ENCODE data around the gene TTC12.

Gene TTC12

DNA sequence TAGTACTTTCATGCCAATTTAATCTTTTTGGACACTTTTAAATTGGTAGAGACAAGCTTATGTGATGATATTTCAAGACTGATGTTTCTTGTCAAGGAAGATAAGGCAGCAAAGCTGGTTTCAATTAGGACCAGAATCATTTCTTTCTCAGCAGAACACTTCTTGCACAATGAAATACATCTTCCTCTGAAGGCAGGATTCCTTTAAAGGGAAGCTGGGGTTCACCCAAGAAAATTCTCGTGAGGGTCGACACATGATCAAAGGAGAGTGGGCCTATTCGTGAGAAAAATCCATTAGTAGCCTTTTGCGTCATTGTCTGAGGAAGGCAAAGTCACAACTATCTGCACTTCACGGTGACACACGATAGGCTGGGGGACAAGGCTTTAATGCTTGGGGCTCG, 17.6 kb downstream of the TTC12 start:
- no peak for DNase-seq

DNA sequence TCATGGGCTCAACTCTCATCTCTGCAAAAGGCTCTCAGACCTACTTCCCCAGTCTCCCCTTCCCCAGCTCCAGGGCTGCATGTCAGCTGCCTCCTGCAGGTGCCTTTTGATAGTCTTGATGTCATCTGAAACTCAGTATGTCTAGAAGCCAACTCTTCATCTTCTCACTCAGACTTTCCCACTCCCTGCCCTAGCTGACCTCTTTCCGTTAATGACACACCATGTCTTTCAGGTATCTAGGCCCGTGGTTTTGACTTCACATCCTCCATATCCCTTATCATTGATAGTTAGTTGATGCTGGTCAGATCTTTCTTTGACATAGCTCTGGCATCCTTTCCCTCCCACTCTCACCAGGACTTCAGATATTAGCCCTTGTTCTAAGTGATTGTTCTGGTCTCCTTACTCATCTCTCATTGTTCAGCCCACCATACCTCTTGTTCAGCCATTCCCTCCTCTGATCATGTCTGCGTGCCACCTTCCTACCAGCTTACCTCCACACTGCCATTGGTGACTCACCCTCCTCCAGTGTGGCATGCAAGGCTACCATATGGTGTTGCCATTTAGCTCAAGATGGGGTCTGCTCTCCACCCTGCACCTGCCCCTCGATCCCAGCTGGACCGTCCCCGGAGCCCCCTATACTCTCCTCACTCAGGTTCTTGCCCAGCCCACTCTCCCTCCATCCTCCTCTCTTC, 18.4 kb downstream of the TTC12 start:
- no peak for DNase-seq

DNA sequence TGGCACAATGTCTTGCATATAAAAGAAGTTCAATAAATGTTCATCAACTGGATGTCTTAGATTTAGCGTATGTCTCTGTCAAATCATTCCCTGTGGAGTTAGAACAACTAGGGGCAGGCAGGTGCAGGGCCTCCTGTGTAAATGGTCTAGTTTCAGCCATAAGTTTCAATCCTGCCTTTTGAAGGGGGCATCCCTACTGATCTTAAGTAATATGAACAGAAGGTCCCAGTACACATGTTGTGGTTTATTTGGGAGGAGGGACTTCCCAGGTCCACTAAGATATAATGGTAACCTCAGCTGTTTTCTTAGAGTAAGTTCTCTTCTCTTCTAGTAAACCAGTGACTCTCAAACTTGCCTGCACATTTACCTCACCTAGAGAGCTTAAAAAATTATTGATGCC, 19.8 kb downstream of the TTC12 start:
- DNase-seq, result no peak

DNA sequence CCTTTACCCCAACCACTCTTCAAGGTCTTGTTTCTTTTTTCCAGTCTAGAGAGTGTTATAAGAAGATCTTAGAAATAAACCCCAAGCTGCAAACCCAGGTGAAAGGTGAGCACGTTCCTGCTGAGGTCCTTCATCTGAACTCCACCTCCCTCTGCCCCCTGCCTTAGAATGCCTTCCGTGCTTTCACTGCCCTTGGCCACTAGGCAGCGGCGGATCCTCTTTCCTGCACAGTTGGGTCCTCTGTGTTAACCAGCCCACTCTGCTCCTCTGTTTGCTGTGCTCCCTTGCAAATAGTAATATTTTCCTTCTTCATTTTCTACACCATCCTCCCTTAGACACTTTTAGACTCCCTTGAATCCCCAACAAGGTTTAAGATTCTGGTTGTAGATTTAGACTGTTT, 24.3 kb downstream of the TTC12 start:
- no peak for DNase-seq

DNA sequence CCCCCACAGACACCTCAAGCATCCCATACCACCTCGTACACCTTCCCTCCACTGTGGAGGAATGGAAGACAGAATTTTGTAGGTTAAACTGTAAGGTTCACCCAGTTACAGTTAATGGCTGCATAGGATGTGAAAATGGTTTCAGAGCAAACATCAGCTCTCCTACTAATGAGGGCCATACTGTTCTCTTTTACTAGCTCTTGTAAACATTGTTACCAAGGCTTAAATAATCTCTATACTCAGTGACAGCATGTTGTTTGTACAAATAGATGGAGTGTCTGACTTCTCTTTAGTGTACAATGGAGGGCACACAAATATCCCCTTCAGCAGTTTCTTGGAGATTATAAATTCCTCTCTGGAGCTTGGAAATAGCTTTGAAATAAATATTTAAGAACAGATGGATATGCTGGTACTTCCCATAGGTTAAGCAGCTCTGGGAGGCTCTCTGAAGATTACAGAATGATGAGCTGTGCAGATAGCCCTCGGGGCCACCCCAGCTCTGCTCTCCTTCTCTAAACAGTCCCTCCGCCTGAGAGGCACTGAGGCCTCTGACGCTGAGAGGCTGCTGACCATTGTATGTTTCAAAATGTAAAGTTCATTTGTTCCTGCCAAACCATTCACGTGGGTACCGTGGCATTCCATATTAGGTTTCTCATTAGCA, 25.7 kb downstream of the TTC12 start:
- DNase-seq, result no peak

DNA sequence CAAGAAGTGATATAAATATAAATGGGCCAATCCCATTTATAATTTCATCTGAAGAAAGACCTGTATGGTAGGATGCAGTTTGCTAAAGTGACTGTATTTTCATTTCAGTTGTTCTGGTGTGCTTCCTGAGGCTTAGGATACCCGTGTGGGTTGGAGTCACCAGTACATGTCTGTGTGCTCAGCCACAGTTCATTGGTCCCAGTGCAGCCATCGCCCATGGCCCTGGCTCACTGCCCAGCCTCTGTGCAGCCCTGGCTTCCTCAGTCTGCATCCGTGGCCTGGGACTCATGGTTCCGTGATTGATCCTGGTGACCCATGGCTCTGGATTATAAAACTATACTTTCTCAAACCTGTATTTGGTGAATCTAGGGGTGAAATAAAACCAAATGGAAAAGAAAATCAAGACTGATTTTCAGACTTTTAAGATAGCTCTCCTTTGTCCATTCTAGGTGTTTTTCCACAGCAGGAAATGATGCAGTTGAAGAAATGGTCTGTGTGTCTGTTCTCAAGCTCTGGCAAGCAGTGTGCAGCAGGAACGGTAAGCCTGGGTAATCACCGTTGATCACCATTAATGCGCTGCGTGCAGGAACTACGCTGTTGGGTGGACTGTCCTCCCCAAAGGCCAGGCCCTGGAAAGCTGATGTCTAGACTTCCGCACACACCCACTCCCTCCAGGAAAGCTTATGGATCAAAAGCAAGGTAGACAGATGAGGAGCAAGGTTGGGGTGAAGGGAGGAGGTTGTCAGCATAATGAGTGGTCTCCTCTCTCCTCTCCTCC, 27.2 kb downstream of the TTC12 start:
- no peak for DNase-seq

DNA sequence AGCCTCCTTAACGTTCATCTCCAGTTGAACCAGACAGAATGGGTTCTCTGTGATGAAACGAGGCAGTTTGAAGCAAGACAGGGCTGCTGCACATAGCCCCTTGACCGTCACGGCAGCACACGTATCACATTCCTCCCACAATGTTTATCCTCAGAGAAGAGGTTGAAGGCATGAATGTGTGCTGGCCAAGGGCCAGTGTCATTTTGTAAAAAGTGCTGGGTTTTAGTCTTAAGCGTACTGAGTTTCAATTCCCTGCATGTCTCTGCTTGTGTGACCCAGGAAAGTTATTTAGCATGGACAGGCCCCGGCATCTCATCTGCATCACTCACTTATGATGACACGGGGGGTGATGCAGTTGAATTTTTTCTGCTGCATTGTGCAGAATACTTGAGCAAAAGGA, 31.6 kb downstream of the TTC12 start:
- DNase-seq, result no peak

DNA sequence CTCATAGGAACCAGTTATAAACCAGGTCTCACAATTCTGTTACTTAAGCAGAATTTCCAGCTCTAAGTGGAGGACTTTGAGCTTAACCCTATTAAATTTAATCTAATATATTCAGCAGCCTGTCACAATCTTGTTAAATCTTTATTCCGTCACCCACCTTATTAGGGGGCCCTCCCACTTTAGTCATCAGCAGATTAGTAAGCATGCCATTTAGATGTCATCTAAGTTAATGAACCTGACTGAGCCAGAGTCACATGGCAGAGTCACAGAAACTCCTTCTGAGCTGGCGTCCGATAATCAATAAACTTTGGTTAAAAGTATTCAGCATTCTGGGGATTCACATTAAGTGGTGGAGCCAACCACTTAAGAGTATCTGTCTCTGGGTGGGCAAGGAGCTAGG, 35.1 kb downstream of the TTC12 start:
- DNase-seq, result no peak

DNA sequence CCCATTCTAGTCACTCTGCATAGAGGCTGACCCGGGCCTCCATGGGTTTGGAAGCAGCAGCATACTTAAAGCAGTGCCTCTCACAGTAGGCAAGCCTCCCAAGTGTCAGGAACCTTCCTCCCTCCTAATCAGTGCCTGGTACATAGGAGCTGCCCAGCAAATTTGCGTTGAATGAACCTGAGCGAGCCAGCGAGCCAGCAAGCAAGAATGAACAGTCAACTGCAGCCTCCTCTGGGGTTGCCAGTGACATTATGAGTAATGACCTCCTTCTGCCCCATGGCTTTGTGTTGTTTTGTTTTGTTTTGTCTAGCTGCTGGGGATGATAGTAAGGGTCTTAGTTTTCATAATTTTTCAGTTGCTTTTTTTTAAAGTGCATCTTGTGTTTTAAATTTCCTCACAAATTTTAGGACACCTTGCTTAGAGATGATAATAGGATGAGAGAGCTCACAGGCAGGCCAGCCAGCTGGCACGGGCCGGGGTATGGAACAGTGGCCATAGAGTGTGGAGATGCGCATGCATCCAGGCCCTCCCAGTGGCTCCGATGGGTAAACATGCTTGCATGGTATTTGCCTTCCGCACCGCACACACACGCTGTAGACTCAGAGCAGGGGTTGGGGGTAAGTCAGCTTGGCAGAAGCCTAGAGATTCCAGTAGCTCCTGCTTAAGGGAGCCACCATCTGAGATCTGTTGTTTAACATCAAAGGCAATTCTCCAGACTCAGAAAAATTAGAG, 36.1 kb downstream of the TTC12 start:
- DNase-seq, result no peak

DNA sequence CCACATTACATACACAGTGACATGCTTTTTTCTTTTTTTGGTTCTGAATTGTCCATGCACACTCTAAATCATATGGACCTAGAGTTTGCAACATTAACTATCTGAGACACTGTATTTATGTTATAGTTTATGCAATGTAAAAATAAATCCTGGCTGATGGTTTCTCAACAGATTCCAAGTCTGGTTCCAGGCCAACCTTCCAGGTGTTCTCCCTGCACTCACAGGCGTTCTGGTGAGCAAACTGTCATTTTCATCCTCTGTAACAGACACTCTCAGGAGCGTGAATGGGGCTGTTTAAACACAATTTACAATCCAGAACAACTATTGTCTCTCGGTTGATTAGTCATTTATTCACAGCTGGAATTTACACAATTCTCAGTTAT, 36.7 kb downstream of the TTC12 start:
- DNase-seq, result no peak

DNA sequence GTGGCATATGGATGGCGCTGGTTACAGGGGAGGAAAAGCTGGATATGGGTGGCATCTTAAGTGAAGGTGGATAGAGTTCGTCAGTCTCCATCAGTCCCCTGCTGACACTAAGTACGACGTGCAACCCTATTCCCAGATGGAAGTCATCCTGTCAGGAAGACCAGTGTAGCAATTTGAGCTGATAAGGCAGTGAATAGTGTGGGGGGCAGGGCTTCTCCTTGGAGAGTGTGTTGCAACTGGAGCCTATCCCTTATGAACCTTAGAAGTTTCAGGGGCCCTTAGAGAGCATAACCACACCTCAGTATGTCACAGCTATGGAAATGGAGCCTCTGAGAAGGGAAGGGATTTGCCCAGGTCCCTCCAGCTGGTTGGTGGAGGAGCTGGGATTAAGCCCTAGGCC, 37.1 kb downstream of the TTC12 start:
- no peak for DNase-seq

DNA sequence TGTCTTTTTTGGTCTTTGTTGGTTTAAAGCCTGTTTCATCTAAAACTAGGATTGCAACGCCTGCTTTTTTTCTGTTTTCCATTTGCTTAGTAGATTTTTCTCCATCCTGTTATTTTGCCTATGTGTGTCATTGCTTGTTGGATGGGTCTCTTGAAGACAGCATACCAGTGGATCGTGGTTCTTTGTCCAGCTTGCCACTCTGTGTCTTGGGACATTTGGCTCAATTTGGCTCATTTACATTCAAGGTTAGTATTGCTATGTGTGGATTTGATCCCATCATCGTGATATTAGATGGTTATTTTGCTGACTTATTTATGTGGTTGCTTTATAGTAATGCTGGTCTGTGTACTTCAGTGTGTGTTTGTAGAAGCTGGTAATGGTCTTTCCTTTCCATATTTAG, 41.8 kb downstream of the TTC12 start:
- DNase-seq, result no peak

DNA sequence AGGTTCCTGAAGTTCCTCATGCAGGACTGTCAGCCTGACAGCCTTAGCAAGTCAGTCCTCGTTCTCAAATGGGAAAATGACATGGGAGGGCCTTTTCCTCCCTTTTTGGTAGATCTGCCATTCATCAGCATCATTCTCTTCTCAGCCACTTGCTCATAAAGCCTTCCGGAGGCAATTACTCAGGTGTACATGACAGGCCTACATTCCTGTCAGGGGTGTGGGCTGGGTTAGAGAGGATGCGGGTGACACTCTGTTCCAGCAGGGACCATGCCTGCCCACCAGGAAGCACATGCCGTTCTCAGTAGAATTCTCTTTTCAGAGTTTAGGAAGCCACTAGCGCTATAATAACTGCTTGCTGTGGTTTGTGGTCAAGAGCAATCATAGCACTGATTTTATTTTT, 49.0 kb downstream of the TTC12 start:
- no peak for DNase-seq

DNA sequence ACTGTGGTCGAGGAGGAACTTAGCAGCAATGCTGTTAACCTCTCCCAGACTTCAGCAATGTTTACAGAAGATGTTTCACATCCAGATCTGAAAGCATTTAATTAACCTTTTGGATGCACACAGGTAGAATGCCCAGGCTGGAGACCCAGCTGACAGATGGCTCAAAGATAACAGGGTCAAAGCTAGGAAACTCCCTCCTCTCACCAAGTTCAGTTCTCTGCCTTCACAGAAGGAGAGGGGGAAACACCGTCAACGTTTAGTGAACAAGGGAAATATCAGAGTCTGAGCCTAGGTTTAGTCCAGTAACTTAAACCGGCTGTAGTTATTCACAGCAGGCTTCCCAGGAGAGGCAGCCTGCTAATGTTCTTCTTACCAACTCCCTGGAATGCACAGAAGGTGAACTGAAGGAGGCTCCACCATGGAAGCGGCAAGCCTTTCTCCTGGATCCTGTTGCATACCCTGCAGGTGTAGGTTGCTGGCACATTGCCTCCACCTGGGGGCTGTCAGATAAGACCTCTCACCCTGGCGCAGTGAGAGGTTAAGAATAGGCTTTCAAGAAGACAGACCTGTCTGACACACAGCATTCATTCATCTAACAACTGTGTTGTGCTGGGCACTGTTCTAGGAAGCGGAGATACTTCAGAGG, 49.7 kb downstream of the TTC12 start:
- DNase-seq, result no peak

DNA sequence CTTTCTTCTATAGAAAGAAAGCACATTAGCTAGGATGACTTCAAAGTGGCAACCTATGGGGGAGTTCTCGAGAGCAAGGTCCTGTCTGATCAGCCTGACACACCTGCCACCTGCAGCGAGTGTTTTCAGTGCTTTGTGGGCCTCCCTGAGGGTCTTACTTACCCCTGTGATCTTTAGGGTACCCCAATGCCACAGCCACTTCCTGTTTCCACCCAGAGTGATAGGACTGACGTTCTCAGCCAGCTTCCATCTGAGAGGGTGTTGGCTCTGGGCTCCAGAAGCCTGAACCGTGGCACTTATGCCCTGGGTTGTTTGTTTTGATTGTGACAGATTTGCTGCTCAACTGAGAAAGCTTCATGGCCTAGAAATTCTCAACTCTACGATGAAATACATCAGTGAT, 51.5 kb downstream of the TTC12 start:
- DNase-seq, result no peak

DNA sequence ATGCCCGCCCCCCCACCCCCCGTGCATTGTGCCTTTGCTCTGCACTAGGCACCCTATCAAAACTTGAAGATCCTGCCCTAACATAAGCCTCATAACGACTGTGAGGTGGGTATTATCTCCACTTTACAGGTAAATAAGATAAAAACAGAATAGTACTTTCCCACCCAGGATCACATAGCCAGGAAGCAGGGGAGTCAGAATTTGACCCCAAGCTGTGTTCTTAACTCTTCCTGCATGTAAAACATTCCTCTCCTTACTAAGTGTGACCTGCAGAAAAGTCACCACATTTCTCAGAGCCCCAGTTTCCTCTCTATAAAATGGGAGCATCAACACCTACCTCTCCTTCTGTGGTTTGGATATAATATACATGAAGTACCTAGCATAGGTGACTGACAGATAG, 55.0 kb downstream of the TTC12 start:
- no peak for DNase-seq

DNA sequence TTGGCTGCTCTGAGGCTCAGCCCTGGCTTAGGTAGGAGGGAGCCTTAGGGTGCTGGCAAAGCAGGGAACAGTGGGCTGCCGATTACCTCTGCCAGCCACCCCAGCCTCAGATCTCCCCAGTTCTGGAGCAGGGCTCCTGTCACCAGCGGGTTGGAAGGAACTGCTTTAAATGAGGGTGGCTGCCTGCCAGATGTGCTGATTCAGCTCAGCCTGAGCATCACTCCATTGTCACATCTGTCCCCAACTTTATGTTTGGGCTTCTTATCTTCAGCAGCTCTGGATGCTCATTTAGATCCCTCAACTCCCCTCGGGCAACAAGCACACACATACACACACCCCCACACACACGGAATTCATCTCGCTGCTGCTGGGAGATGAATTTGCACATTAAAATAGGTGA, 56.3 kb downstream of the TTC12 start:
- no peak for DNase-seq

DNA sequence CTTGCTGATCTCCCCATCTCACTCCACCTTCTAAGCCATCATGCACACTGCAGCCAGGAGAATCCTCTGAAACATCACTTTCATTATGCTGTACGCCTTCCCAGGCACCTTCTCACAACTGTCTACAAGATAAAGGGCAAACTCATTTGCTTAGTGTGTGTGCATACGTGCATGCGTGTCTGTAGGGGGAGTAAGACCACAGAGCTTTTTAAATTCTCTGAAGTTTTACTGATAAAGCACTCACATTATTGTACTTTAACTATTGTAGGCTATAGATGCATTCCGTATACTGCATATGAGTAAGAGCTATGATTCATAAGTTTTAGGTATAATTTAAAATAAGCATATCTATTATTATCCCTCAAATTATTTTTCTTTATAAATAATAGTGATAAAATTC, 57.9 kb downstream of the TTC12 start:
- no peak for DNase-seq

DNA sequence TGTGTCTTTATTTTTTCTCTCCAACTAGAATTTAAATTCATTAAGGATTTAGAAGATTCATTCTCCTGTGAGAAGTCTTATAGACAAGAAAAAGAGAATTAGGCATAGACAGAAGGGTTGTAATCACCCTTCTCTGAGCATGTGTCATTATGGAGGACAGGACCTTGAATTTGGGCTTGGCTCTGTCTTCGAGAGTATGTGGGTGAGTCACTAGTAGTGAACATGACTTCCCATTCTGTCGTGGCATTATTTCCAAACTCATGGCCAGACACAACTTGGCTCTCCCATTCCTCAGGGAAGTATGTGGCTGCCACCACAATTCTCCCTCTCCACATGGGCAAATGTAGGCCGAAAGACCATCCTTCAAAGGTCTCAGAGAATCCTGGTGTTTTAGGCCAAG, 58.9 kb downstream of the TTC12 start:
- DNase-seq, result no peak

DNA sequence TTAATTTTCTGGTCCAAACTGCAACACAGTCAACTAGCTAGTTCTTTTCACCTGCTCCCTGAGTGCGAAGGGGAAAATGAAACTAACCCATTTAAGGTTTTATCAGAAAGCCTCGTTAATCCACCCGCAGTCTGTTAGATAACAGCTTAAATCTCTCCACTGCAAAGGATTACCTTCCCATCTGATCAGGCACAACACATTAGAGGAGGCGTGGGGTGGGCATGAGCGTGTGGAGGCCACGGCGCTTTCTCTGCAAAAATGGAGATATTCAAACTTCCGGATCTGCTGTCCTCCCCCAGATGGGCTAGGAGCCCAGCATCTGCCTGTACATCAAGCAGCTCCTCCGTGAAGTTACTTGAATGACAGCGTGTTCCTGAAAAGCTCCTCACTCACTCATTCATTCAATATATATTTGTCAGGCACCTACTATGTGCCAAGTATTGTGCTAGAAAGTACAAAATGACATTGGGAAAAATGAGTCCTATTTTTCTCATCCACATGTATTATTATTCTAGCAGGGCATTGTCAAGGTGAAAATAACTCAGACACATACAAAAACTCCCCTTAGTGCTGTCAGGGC, 59.7 kb downstream of the TTC12 start:
- DNase-seq, result no peak

DNA sequence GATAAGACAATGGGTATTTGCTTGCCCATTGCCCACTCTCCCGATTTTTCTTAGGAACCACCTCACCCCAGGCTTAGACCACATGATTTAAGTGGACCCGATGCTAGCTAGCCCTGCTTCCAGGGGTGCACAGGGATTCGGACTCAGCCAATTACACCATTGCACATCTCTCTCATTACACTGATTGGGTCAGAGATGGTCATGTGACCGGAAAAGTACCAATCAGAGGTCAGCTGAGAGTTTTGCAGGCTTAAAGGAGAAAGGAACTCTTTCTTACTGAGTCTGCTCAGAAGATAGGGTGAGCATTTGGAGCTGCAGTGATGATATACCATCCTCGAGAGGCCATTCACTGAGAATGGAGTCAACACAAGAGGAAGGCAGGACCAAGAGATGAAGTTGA, 61.0 kb downstream of the TTC12 start:
- DNase-seq, result no peak

DNA sequence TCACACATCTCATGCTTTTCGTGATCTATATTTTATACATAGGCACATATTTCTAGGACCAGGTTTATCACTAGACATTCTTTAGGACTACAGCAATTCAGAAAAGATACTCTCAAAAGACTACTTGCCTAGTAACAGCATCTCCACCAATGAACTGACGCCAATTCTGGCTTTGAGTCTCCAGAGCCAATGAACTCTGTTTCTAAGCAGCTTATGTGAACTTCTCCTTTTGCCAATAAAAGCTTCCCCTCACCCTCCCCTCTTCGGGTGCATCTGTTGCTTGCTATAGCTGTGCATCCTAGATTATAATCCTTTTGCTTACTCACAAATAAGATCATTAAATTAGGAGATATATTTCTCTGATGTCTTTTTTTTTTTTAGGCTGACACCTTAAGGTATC, 61.8 kb downstream of the TTC12 start:
- DNase-seq, result no peak

All from activated CD4-positive, CD25-positive, alpha-beta regulatory T cell (primary cell).